Measurements from ENCODE around the gene RAB1A. TPM values are rescaled to one million over a fixed set of nuclear protein-coding genes. Genes with fewer than 3 reads are reported as not detected.
"Not testable (repeated sequence)": the region's sequence is repeated elsewhere in the genome, so short reads cannot be mapped to it uniquely, and the experiment has no call there.

Gene RAB1A
- total RNA-seq, 1 donor from 2014 or later, result 89.9 TPM

- no peak for DNase-seq (ENCODE audit: low read depth)
- no peaks in the 10 kb centered on the region for H3K27me3 ChIP-seq (ENCODE audit: control insufficient read depth, insufficient read depth, low read length)
- TF ChIP-seq CTCF (IDR thresholded peaks at IDR 0.05; ENCODE audit: insufficient read depth, low read length, poor library complexity, severe bottlenecking), result no peak
- H3K4me3 ChIP-seq (ENCODE audit: low read depth, low read length), result no peak overlapping the region
- H3K36me3 ChIP-seq (ENCODE audit: control insufficient read depth, insufficient read depth, low read length), result no peaks in the 10 kb centered on the region
Observed at GRCh38 chr2:65142515-65142914, 12.6 kb upstream of the RAB1A start.

- no peaks in the 10 kb centered on the region for H3K36me3 ChIP-seq (ENCODE audit: control insufficient read depth, insufficient read depth, low read length)
- H3K27me3 ChIP-seq (ENCODE audit: control insufficient read depth, insufficient read depth, low read length), result no peaks in the 10 kb centered on the region
- DNase-seq (ENCODE audit: low read depth), result no peak
- no peak for TF ChIP-seq CTCF (IDR thresholded peaks at IDR 0.05; ENCODE audit: insufficient read depth, low read length, poor library complexity, severe bottlenecking)
- no peak overlapping the region for H3K4me3 ChIP-seq (ENCODE audit: low read depth, low read length)
Observed at GRCh38 chr2:65137197-65137775, 7.4 kb upstream of the RAB1A start.

DNA sequence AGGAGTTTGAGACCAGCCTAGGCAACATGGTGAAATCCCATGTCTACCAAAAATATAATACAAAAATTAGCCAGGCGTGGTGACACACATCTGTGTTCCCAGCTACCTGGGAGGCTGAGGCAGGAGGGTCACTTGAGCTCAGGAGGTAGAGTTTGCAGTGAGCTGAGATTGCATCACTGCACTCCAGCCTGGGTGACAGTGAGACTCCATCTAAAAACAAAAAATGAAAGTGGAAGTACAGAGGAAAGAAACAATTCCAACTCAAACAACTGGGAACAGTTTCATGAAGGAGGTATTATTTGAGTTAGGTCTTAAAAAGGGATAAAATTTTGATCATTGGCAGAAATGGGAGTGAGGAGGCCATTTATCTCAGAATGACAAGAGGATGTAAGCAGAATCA, 6.3 kb upstream of the RAB1A start:
- H3K36me3 ChIP-seq (ENCODE audit: control insufficient read depth, insufficient read depth, low read length), result no peaks in the 10 kb centered on the region
- no peak overlapping the region for H3K4me3 ChIP-seq (ENCODE audit: low read depth, low read length)
- TF ChIP-seq CTCF (IDR thresholded peaks at IDR 0.05; ENCODE audit: insufficient read depth, low read length, poor library complexity, severe bottlenecking), result no peak
- no peaks in the 10 kb centered on the region for H3K27me3 ChIP-seq (ENCODE audit: control insufficient read depth, insufficient read depth, low read length)
- no peak for DNase-seq (ENCODE audit: low read depth)

DNA sequence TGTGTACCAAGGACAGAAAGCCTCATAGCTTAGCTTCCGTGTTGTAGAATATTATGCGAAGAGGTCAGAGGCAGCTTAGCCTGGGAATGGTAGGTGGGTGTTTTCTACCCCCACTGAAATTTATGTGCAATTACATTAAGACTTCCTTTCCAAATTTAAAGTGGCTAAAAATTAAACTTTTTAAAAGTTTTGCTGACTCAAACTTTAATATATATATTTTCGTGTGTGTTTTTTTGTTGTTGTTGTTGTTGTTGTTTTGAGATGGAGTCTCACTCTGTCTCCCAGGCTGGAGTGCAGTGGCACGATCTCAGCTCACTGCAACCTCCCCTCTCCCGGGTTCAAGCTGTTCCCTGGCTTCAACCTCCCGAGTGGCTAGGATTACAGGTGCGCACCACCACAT, 4.3 kb upstream of the RAB1A start:
- no peaks in the 10 kb centered on the region for H3K36me3 ChIP-seq (ENCODE audit: control insufficient read depth, insufficient read depth, low read length)
- DNase-seq (ENCODE audit: low read depth), result no peak
- H3K4me3 ChIP-seq (ENCODE audit: low read depth, low read length), result no peak overlapping the region
- no peak for TF ChIP-seq CTCF (IDR thresholded peaks at IDR 0.05; ENCODE audit: insufficient read depth, low read length, poor library complexity, severe bottlenecking)
- no peaks in the 10 kb centered on the region for H3K27me3 ChIP-seq (ENCODE audit: control insufficient read depth, insufficient read depth, low read length)

GRCh38 chr2:65133626-65134025, 3.7 kb upstream of the RAB1A start:
- Histone ChIP-seq H3K4me3 (ENCODE audit: low read depth, low read length) (no peak overlapping the region), H3K36me3 (ENCODE audit: control insufficient read depth, insufficient read depth, low read length) (no peaks in the 10 kb centered on the region), H3K27me3 (ENCODE audit: control insufficient read depth, insufficient read depth, low read length) (no peaks in the 10 kb centered on the region)
- TF ChIP-seq CTCF (IDR thresholded peaks at IDR 0.05; ENCODE audit: insufficient read depth, low read length, poor library complexity, severe bottlenecking), result no peak
- no peak for DNase-seq (ENCODE audit: low read depth)

DNA sequence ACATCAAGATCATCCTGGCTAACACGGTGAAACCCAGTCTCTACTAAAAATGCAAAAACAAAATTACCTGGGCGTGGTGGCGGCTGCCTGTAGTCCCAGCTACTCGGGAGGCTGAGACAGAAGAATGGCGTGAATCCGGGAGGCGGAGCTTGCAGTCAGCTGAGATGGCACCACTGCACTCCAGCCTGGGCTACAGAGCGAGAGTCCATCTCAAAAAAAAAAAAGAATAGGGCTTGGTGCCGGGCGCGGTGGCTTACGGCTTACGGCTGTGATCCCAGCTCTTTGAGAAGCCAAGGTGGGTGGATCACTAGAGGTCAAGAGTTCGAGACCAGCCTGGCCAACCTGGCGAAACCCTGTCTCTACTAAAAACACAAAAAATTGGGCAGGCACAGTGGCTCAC, 3.0 kb upstream of the RAB1A start:
- H3K36me3 ChIP-seq (ENCODE audit: control insufficient read depth, insufficient read depth, low read length); H3K4me3 ChIP-seq (ENCODE audit: low read depth, low read length); DNase-seq (ENCODE audit: low read depth); H3K27me3 ChIP-seq (ENCODE audit: control insufficient read depth, insufficient read depth, low read length): not testable (repeated sequence)
